ENCODE results near the gene AUH. TPM values are rescaled to one million over a fixed set of nuclear protein-coding genes. Genes with fewer than 3 reads are reported as not detected.

Gene AUH
- total and polyA plus RNA-seq, 10 of the 15 experiments (the other 5 are each of a cell fraction or from before 2014, with no cell fraction given), result 1.7 to 7.3 (median 4.6) TPM

DNA sequence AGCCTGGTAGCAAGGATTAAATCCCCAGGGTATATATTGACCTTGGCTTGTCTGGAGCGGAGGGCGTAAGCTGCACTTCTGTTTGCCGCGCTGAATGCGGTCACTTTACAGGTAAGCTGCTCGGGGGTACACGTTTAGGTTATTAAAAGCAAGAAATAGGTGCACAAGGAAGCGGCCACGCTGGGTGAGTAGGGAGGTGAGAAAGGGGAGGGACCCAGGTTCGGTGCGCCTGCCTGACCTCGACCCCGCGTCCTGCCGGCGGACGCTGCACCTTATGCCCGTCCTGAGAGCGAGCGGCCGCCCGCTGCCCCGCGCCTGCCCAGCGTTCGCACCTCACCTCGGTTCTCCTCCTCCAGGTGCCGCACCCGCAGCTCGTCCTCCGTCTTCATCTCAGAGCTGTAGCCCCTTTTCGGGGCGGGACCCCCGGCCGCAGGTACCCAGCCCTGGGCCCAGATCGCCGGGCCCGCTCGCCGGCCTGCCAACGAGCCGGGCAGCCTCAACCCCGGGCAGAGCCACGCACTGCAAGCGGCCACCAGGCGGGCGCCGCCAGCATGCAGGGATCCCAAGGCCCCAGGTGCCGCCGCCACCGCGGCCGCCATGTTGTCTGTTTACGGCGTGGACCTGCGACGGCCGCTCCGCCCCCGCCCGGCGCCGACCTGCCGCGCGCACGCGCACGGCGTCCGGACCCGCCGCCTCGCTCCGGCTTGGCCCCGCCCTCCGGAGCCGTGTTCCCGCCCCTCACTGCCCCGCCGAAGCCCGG is at the start of gene AUH (continued):
- TF ChIP-seq, protein P1, sequence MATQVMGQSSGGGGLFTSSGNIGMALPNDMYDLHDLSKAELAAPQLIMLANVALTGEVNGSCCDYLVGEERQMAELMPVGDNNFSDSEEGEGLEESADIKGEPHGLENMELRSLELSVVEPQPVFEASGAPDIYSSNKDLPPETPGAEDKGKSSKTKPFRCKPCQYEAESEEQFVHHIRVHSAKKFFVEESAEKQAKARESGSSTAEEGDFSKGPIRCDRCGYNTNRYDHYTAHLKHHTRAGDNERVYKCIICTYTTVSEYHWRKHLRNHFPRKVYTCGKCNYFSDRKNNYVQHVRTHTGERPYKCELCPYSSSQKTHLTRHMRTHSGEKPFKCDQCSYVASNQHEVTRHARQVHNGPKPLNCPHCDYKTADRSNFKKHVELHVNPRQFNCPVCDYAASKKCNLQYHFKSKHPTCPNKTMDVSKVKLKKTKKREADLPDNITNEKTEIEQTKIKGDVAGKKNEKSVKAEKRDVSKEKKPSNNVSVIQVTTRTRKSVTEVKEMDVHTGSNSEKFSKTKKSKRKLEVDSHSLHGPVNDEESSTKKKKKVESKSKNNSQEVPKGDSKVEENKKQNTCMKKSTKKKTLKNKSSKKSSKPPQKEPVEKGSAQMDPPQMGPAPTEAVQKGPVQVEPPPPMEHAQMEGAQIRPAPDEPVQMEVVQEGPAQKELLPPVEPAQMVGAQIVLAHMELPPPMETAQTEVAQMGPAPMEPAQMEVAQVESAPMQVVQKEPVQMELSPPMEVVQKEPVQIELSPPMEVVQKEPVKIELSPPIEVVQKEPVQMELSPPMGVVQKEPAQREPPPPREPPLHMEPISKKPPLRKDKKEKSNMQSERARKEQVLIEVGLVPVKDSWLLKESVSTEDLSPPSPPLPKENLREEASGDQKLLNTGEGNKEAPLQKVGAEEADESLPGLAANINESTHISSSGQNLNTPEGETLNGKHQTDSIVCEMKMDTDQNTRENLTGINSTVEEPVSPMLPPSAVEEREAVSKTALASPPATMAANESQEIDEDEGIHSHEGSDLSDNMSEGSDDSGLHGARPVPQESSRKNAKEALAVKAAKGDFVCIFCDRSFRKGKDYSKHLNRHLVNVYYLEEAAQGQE (IDR thresholded peaks at IDR 0.05; ENCODE audit: low read depth, low read length), result no peak
- TF ChIP-seq SIX5 (IDR thresholded peaks at IDR 0.05; ENCODE audit: low read depth, low read length, severe bottlenecking), result peak; percentile 4
- TF ChIP-seq MXI1 (IDR thresholded peaks at IDR 0.05; ENCODE audit: low read depth, low read length), result 0 out of 2 replicates have a peak, but pooled peaks have one; percentile 63
- TF ChIP-seq BCL11A (IDR thresholded peaks at IDR 0.05; ENCODE audit: low read depth, low read length), result no peak
- no peak for TF ChIP-seq CHD4 (IDR thresholded peaks at IDR 0.05)
- TF ChIP-seq YY1 (IDR thresholded peaks at IDR 0.05; ENCODE audit: low read depth, low read length), result peak; percentile 97
- peak; percentile 43 for TF ChIP-seq RELA (IDR thresholded peaks at IDR 0.05; ENCODE audit: borderline replicate concordance, partially characterized antibody)
- peak in 1 of 2 experiments; percentile 59; a peak in 2 of 4 replicates for TF ChIP-seq BHLHE40 (IDR thresholded peaks at IDR 0.05; ENCODE audit: borderline replicate concordance in 1 of 2, low read depth in 2 of 2, low read length in 1 of 2)
- peak in 1 of 2 experiments; percentile 98; a peak in 2 of 3 replicates for TF ChIP-seq EGR1 (IDR thresholded peaks at IDR 0.05; ENCODE audit: borderline replicate concordance in 1 of 2, low read depth in 2 of 2, low read length in 2 of 2)
- TF ChIP-seq POLR2A (IDR thresholded peaks at IDR 0.05; ENCODE audit: low read depth, low read length), result peak; percentile 88
- TF ChIP-seq RB1 (IDR thresholded peaks at IDR 0.05; ENCODE audit: borderline replicate concordance), result peak; percentile 65; the same call in 1 of the 2 replicates
- TF ChIP-seq HDGF (IDR thresholded peaks at IDR 0.05), result no peak
- TF ChIP-seq WRNIP1 (IDR thresholded peaks at IDR 0.05; ENCODE audit: borderline replicate concordance, low read depth, low read length), result no peak
- TF ChIP-seq SP1 (IDR thresholded peaks at IDR 0.05; ENCODE audit: low read depth, low read length), result peak; percentile 27
- no peak for TF ChIP-seq ESRRA (IDR thresholded peaks at IDR 0.05; ENCODE audit: low read length)
- no peak for TF ChIP-seq SREBF2 (IDR thresholded peaks at IDR 0.05; ENCODE audit: low read length)
- no peak for TF ChIP-seq STAT1 (conservative IDR thresholded peaks at IDR 0.05)
- no peak for TF ChIP-seq ZSCAN29 (IDR thresholded peaks at IDR 0.05)
- TF ChIP-seq, protein P2, sequence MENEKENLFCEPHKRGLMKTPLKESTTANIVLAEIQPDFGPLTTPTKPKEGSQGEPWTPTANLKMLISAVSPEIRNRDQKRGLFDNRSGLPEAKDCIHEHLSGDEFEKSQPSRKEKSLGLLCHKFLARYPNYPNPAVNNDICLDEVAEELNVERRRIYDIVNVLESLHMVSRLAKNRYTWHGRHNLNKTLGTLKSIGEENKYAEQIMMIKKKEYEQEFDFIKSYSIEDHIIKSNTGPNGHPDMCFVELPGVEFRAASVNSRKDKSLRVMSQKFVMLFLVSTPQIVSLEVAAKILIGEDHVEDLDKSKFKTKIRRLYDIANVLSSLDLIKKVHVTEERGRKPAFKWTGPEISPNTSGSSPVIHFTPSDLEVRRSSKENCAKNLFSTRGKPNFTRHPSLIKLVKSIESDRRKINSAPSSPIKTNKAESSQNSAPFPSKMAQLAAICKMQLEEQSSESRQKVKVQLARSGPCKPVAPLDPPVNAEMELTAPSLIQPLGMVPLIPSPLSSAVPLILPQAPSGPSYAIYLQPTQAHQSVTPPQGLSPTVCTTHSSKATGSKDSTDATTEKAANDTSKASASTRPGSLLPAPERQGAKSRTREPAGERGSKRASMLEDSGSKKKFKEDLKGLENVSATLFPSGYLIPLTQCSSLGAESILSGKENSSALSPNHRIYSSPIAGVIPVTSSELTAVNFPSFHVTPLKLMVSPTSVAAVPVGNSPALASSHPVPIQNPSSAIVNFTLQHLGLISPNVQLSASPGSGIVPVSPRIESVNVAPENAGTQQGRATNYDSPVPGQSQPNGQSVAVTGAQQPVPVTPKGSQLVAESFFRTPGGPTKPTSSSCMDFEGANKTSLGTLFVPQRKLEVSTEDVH (IDR thresholded peaks at IDR 0.05; ENCODE audit: low read depth, partially characterized antibody), result no peak
- TF ChIP-seq POLR2AphosphoS2 (IDR thresholded peaks at IDR 0.05; ENCODE audit: low read depth, low read length), result 0 out of 2 replicates have a peak, but pooled peaks have one; percentile 37
- TF ChIP-seq, protein P3, sequence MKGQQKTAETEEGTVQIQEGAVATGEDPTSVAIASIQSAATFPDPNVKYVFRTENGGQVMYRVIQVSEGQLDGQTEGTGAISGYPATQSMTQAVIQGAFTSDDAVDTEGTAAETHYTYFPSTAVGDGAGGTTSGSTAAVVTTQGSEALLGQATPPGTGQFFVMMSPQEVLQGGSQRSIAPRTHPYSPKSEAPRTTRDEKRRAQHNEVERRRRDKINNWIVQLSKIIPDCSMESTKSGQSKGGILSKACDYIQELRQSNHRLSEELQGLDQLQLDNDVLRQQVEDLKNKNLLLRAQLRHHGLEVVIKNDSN (IDR thresholded peaks at IDR 0.05; ENCODE audit: borderline replicate concordance, extremely low read length, insufficient read depth, low read depth, low read length), result no peak
- TF ChIP-seq HCFC1 (IDR thresholded peaks at IDR 0.05; ENCODE audit: low read length), result peak; percentile 36; the same call in 1 of the 2 replicates
